PC-9 (cell line): ENCODE results near the gene SLX4IP. TPM values are rescaled to one million over a fixed set of nuclear protein-coding genes. Genes with fewer than 3 reads are reported as not detected.

Source experiments
- BruUV-seq: library from RNA; stranded (reverse); fragments of 400-500 nt; replicated peaks from 2 replicates; lab custom pipeline; 2021; lab: Mats Ljungman, UMichigan
- CTCF ChIA-PET: fragments of 300-600 bp; sonication (Branson Sonifier 250); formaldehyde crosslinking; loops from one replicate; lab custom pipeline; 2022; ENCODE audit warnings: antibody characterized with exemption; lab: Charles Lee
- POLR2A ChIA-PET: fragments of 300-600 bp; sonication (Branson Sonifier 250); formaldehyde crosslinking; loops from one replicate; lab custom pipeline; 2022; ENCODE audit warnings: antibody characterized with exemption; ENCODE audit not compliant: unreplicated experiment; lab: Charles Lee
- DNase-seq, 2 experiments: peaks; one replicate each; pipeline versions ENCODE4 v3.0.0 to v3.0.0-alpha.2; 2015 to 2022; ENCODE audit warnings: mixed read lengths in 1 of 2
- H2AFZ ChIP-seq: fragments of 200-600 bp; sonication (generic); 2 replicates; pipeline ENCODE4 v1.8.1; 2017; ENCODE audit warnings: antibody characterized with exemption
- H3F3A ChIP-seq: fragments of 200-600 bp; sonication (generic); 2 replicates; pipeline ENCODE4 v1.8.1; 2017; ENCODE audit warnings: antibody characterized with exemption, mild to moderate bottlenecking, low read depth; ENCODE audit not compliant: insufficient read depth
- H3K27ac ChIP-seq: fragments of 200-600 bp; sonication (generic); 2 replicates; pipeline ENCODE4 v1.6.1; 2016; ENCODE audit warnings: mixed run types
- H3K27me3 ChIP-seq: fragments of 200-600 bp; sonication (generic); 2 replicates; pipeline ENCODE4 v1.6.1; 2016; ENCODE audit warnings: low read depth, mixed run types; ENCODE audit not compliant: insufficient read depth
- H3K36me3 ChIP-seq: fragments of 200-600 bp; sonication (generic); 2 replicates; pipeline ENCODE4 v1.6.1; 2016; ENCODE audit warnings: low read depth, mixed run types
- H3K4me1 ChIP-seq: fragments of 200-600 bp; sonication (generic); replicated peaks from 2 replicates; pipeline ENCODE4 v1.6.1; 2016; ENCODE audit warnings: mixed run types; ENCODE audit not compliant: insufficient read depth
- H3K4me2 ChIP-seq: fragments of 200-600 bp; sonication (generic); 2 replicates; pipeline ENCODE4 v1.6.1; 2017; ENCODE audit warnings: mixed run types
- H3K4me3 ChIP-seq: fragments of 200-600 bp; sonication (generic); 2 replicates; pipeline ENCODE4 v1.6.1; 2016; ENCODE audit warnings: mixed run types
- H3K79me2 ChIP-seq: fragments of 200-600 bp; sonication (generic); 2 replicates; pipeline ENCODE4 v1.6.1; 2017; ENCODE audit warnings: low read depth, mixed run types
- H3K9me2 ChIP-seq: fragments of 200-600 bp; sonication (generic); 2 replicates; pipeline ENCODE4 v1.8.1; 2017; ENCODE audit warnings: mild to moderate bottlenecking; ENCODE audit not compliant: insufficient read depth
- H3K9me3 ChIP-seq: fragments of 200-600 bp; sonication (generic); 2 replicates; pipeline ENCODE4 v1.8.1; 2016; ENCODE audit warnings: low read depth; ENCODE audit not compliant: insufficient read depth
- H4K20me1 ChIP-seq: fragments of 200-600 bp; sonication (generic); 2 replicates; pipeline ENCODE4 v1.8.1; 2017; ENCODE audit not compliant: insufficient read depth
- CTCF ChIP-seq: fragments of 200-600 bp; sonication (generic); conservative IDR thresholded peaks from 2 replicates; pipeline ENCODE4 v1.6.1; 2017; ENCODE audit warnings: mixed run types, antibody characterized with exemption, mild to moderate bottlenecking, moderate library complexity
- EZH2 ChIP-seq: fragments of 200-600 bp; sonication (generic); IDR thresholded peaks from 2 replicates; pipeline ENCODE4 v1.8.0; 2017; ENCODE audit warnings: antibody characterized with exemption, low read depth
- intact Hi-C: fragments of 100-400 bp; cut with micrococcal nuclease; formaldehyde crosslinking; loops from one replicate; pipeline ENCODE4 v1.10.0; 2022; ENCODE audit not compliant: unreplicated experiment
- total RNA-seq: library from RNA; stranded (reverse); gene quantifications from 2 replicates; pipeline ENCODE4 v1.2.3, GENCODE V29; 2021

Gene SLX4IP
- total RNA-seq, 1 experiment from 2014 or later = 13.4 TPM

GRCh38 chr20:10658051-10658823, 223.1 kb downstream of the SLX4IP start:
- Histone ChIP-seq H3K79me2 (no peaks in the 10 kb centered on the region), H3K4me2 (no peak overlapping the region), H3K9me2 (no peaks in the 10 kb centered on the region), H4K20me1 (peaks cover 10% of the 10 kb centered on the region; the same call in 1 of the 2 replicates), H2AFZ (no peak overlapping the region), H3F3A (no peaks in the 10 kb centered on the region), H3K4me3 (no peak overlapping the region), H3K4me1 (no peaks in the 10 kb centered on the region), H3K9me3 (no peaks in the 10 kb centered on the region), H3K27ac (no peak overlapping the region), H3K36me3 (peaks cover 20% of the 10 kb centered on the region), H3K27me3 (no peaks in the 10 kb centered on the region)
- no peak for TF ChIP-seq CTCF
- CTCF ChIA-PET = no interaction called here
- no peak for DNase-seq
- POLR2A ChIA-PET = no interaction called here
- intact Hi-C loops = loop anchor here (5.0 kb wide), 2 partner anchors 106 to 681 kb away; no protein-coding TSS in a partner anchor
- BruUV-seq = no TSS peak

GRCh38 chr20:10658876-10659632, 223.9 kb downstream of the SLX4IP start:
- Histone ChIP-seq H3K9me2 (no peaks in the 10 kb centered on the region), H3K79me2 (no peaks in the 10 kb centered on the region), H3K4me2 (no peak overlapping the region), H2AFZ (no peak overlapping the region), H3K9me3 (no peaks in the 10 kb centered on the region), H3F3A (no peaks in the 10 kb centered on the region), H3K4me1 (no peaks in the 10 kb centered on the region), H3K36me3 (peaks cover 20% of the 10 kb centered on the region), H3K27me3 (no peaks in the 10 kb centered on the region), H3K27ac (no peak overlapping the region), H4K20me1 (peaks cover 10% of the 10 kb centered on the region; the same call in 1 of the 2 replicates), H3K4me3 (no peak overlapping the region)
- no peak for DNase-seq
- POLR2A ChIA-PET = interaction anchor here (0.7 kb wide), 1 partner anchor 384 kb away, joined by 32 read pairs; no protein-coding TSS in a partner anchor
- no peak for TF ChIP-seq CTCF
- no peak for TF ChIP-seq EZH2
- BruUV-seq = no TSS peak
- intact Hi-C loops = loop anchor here (5.0 kb wide), 2 partner anchors 107 to 682 kb away; no protein-coding TSS in a partner anchor
- CTCF ChIA-PET = interaction anchor here (0.6 to 0.7 kb wide), 2 partner anchors 296 to 572 kb away, joined by 3 to 13 read pairs; no protein-coding TSS in a partner anchor
